Liver (tissue), 9 donors: ENCODE results near the gene CHPT1. TPM values are rescaled to one million over a fixed set of nuclear protein-coding genes. Genes with fewer than 3 reads are reported as not detected.

Source experiments
- DNase-seq: peaks from one replicate; pipeline ENCODE4 v3.0.0-alpha.2; 2017; ENCODE audit warnings: low spot score
- H3K27ac ChIP-seq, 2 donors: one replicate each; pipeline ENCODE4 v1.7.0; 2013; ENCODE audit warnings: inconsistent platforms in 2 of 2, low read length in 2 of 2, control low read depth in 1 of 2, low read depth in 1 of 2, mild to moderate bottlenecking in 1 of 2
- H3K27me3 ChIP-seq, 4 donors: one replicate each; pipeline versions ENCODE4 v1.6.1 to v1.7.0; 2013; ENCODE audit warnings: low read length in 3 of 4, inconsistent platforms in 1 of 4, mild to moderate bottlenecking in 1 of 4, moderate library complexity in 1 of 4; ENCODE audit not compliant: control insufficient read depth in 4 of 4, insufficient read depth in 4 of 4
- H3K36me3 ChIP-seq, 4 donors: one replicate each; pipeline versions ENCODE4 v1.6.1 to v1.7.0; 2013; ENCODE audit warnings: low read length in 3 of 4, mild to moderate bottlenecking in 3 of 4, low read depth in 1 of 4, moderate library complexity in 1 of 4; ENCODE audit not compliant: control insufficient read depth in 4 of 4, insufficient read depth in 3 of 4
- H3K4me1 ChIP-seq, 4 donors: one replicate each; pipeline versions ENCODE4 v1.6.1 to v1.7.0; 2013; ENCODE audit warnings: low read length in 3 of 4, mild to moderate bottlenecking in 3 of 4, moderate library complexity in 1 of 4; ENCODE audit not compliant: control insufficient read depth in 4 of 4, insufficient read depth in 4 of 4
- H3K4me3 ChIP-seq, 3 donors: one replicate each; pipeline versions ENCODE4 v1.6.1 to v1.7.0; 2013; ENCODE audit warnings: low read length in 3 of 3, control low read depth in 1 of 3, low read depth in 1 of 3, mild to moderate bottlenecking in 1 of 3
- H3K9ac ChIP-seq, 2 donors: one replicate each; pipeline ENCODE4 v1.7.0; 2013; ENCODE audit warnings: low read length in 2 of 2, mild to moderate bottlenecking in 2 of 2, moderate library complexity in 2 of 2, control low read depth in 1 of 2, low read depth in 1 of 2
- H3K9me3 ChIP-seq, 4 donors: one replicate each; pipeline versions ENCODE4 v1.6.1 to v1.7.0; 2013; ENCODE audit warnings: low read length in 3 of 4; ENCODE audit not compliant: control insufficient read depth in 4 of 4
- ATF3 ChIP-seq: IDR thresholded peaks from 2 replicates; pipeline ENCODE4 v1.6.1; 2016; ENCODE audit warnings: antibody characterized with exemption
- CTCF ChIP-seq: fragments of 150-350 bp; IDR thresholded peaks from 2 replicates; pipeline ENCODE4 v1.5.1; 2017; ENCODE audit warnings: improper control_type of control experiment, low read depth, low read length; ENCODE audit not compliant: missing input control
- FOXA1 ChIP-seq: IDR thresholded peaks from 2 replicates; pipeline ENCODE4 v1.6.1; 2016; ENCODE audit warnings: antibody characterized with exemption
- FOXA2 ChIP-seq: IDR thresholded peaks from 2 replicates; pipeline ENCODE4 v1.6.1; 2016; ENCODE audit warnings: antibody characterized with exemption
- GABPA ChIP-seq, 2 donors: IDR thresholded peaks in 1 of 2; conservative IDR thresholded peaks in 1 of 2; 2 replicates each; pipeline ENCODE4 v1.6.1; 2016; ENCODE audit warnings: antibody characterized with exemption in 2 of 2, mild to moderate bottlenecking in 1 of 2, moderate library complexity in 1 of 2
- HNF4G ChIP-seq: IDR thresholded peaks from 2 replicates; pipeline ENCODE4 v1.6.1; 2016; ENCODE audit warnings: antibody characterized with exemption
- JUND ChIP-seq, 2 donors: IDR thresholded peaks; 2 replicates each; pipeline ENCODE4 v1.6.1; 2016; ENCODE audit warnings: antibody characterized with exemption in 2 of 2
- MAX ChIP-seq: IDR thresholded peaks from 2 replicates; pipeline ENCODE4 v1.6.1; 2016; ENCODE audit warnings: antibody characterized with exemption
- NR2F2 ChIP-seq: IDR thresholded peaks from 2 replicates; pipeline ENCODE4 v1.6.1; 2016; ENCODE audit warnings: antibody characterized with exemption
- RAD21 ChIP-seq, 2 donors: IDR thresholded peaks; 2 replicates each; pipeline ENCODE4 v1.6.1; 2016; ENCODE audit warnings: antibody characterized with exemption in 2 of 2, mild to moderate bottlenecking in 2 of 2
- REST ChIP-seq: IDR thresholded peaks from 2 replicates; pipeline ENCODE4 v1.6.1; 2016; ENCODE audit warnings: antibody characterized with exemption, mild to moderate bottlenecking
- RXRA ChIP-seq, 2 donors: IDR thresholded peaks; 2 replicates each; pipeline ENCODE4 v1.6.1; 2017 to 2018; ENCODE audit warnings: antibody characterized with exemption in 2 of 2, mild to moderate bottlenecking in 1 of 2
- SP1 ChIP-seq: IDR thresholded peaks from 2 replicates; pipeline ENCODE4 v1.6.1; 2018; ENCODE audit warnings: antibody characterized with exemption, mild to moderate bottlenecking
- TAF1 ChIP-seq: conservative IDR thresholded peaks from 2 replicates; pipeline ENCODE4 v1.6.1; 2016; ENCODE audit warnings: antibody characterized with exemption, mild to moderate bottlenecking
- YY1 ChIP-seq: IDR thresholded peaks from 2 replicates; pipeline ENCODE4 v1.6.1; 2016; ENCODE audit warnings: antibody characterized with exemption, mild to moderate bottlenecking
- WGBS: extraction: QIAGEN DNeasy Blood & Tissue Kit; methylation state at CpG from one replicate; pipeline ENCODE4 v1.1.7; 2013; 5-methylcytosine and 5-hydroxymethylcytosine counted together
- polyA plus RNA-seq, 2 donors: library from polyadenylated mRNA; stranded (reverse) in 1 of 2; unstranded in 1 of 2; fragments of 200-250 nt in 1 of 2; fragments of >200 nt in 1 of 2; fragmentation: Nextera tagmentation in 1 of 2; extraction: Ambion mirVana in 1 of 2; gene quantifications; one replicate each; pipeline versions ENCODE4 v1.2.1 to v1.2.3, GENCODE V29; 2013 to 2015
- total RNA-seq, 2 donors: library from RNA; depleted of rRNA; stranded (reverse); fragments of >200 nt; gene quantifications; one replicate each; pipeline ENCODE4 v1.2.3, GENCODE V29; 2014
- donor health status: healthy.
- donor health status: healthy.
- donor health status: healthy.
- donor health status: healthy.
- donor health status: healthy.

CHPT1 gene
- total and polyA plus RNA-seq, 4 donors: 51.5 to 96.6 (median 61.7) TPM

GRCh38 chr12:101745481-101745880 lies 48.0 kb downstream of the CHPT1 start:
- no peaks in the 10 kb centered on the region for H3K4me1 ChIP-seq
- peaks cover 1 to 57% (median 36%) of the 10 kb centered on the region in 4 donors for H3K36me3 ChIP-seq

GRCh38 chr12:101746196-101746595 lies 48.8 kb downstream of the CHPT1 start:
- WGBS: 98% methylated on average over 1 of the region's 1 CpG
- Histone ChIP-seq H3K36me3 (peaks cover 1 to 58% (median 38%) of the 10 kb centered on the region in 4 donors), H3K4me3 (no peak overlapping the region), H3K9ac (no peak overlapping the region), H3K27me3 (no peaks in the 10 kb centered on the region), H3K4me1 (no peaks in the 10 kb centered on the region), H3K27ac (no peak overlapping the region), H3K9me3 (no peaks in the 10 kb centered on the region)
- TF ChIP-seq MAX: no peak
- no peak for TF ChIP-seq FOXA1
- TF ChIP-seq YY1: no peak
- TF ChIP-seq TAF1: no peak
- TF ChIP-seq NR2F2: no peak
- no peak for DNase-seq

More at GRCh38 chr12:101745481-101745880, 48.0 kb downstream of the CHPT1 start:
- DNase-seq: no peak
- H3K27me3 ChIP-seq: no peaks in the 10 kb centered on the region
- H3K4me3 ChIP-seq: no peak overlapping the region
- no peak for TF ChIP-seq NR2F2
- no peak for TF ChIP-seq TAF1
- no peak for TF ChIP-seq SP1
- TF ChIP-seq JUND (IDR thresholded peaks at IDR 0.05): no peak
- TF ChIP-seq GABPA (IDR thresholded peaks at IDR 0.05 in 1 of 2, conservative IDR thresholded peaks at IDR 0.05 in 1 of 2): no peak
- no peak for TF ChIP-seq CTCF
- no peak for TF ChIP-seq FOXA1
- no peak for TF ChIP-seq YY1
- H3K9me3 ChIP-seq: no peaks in the 10 kb centered on the region
- no peak overlapping the region for H3K9ac ChIP-seq
- WGBS: 92% methylated on average over 3 of the region's 3 CpGs
- H3K27ac ChIP-seq: no peak overlapping the region

- no peaks in the 10 kb centered on the region for H3K4me1 ChIP-seq
- H3K27me3 ChIP-seq: no peaks in the 10 kb centered on the region
- no peaks in the 10 kb centered on the region for H3K9me3 ChIP-seq
- DNase-seq: no peak
- H3K27ac ChIP-seq: no peak overlapping the region
- no peak overlapping the region for H3K9ac ChIP-seq
- WGBS: 94% methylated on average over 1 of the region's 1 CpG
- H3K4me3 ChIP-seq: no peak overlapping the region
- TF ChIP-seq JUND (IDR thresholded peaks at IDR 0.05): no peak
- TF ChIP-seq CTCF: no peak
- TF ChIP-seq HNF4G: no peak
- no peak for TF ChIP-seq RXRA (IDR thresholded peaks at IDR 0.05)
- no peak for TF ChIP-seq ATF3
- no peak for TF ChIP-seq RAD21 (IDR thresholded peaks at IDR 0.05)
- TF ChIP-seq FOXA1: no peak
- TF ChIP-seq GABPA (IDR thresholded peaks at IDR 0.05 in 1 of 2, conservative IDR thresholded peaks at IDR 0.05 in 1 of 2): no peak
- TF ChIP-seq FOXA2: no peak
- TF ChIP-seq REST: no peak
- TF ChIP-seq SP1: no peak
- TF ChIP-seq MAX: no peak
- H3K36me3 ChIP-seq: peaks cover 1 to 53% (median 40%) of the 10 kb centered on the region in 4 donors
Measured at GRCh38 chr12:101746661-101747060, 49.2 kb downstream of the CHPT1 start.
